Inflammatory macrophage treated with lipopolysaccharide for 4 hours (primary cell): ENCODE results near the gene TMEM50B.
A peak's percentile ranks its signal among the peaks of the same experiment; 100 is the strongest.
"Not testable (repeated sequence)": the region's sequence is repeated elsewhere in the genome, so short reads cannot be mapped to it uniquely, and the experiment has no call there.

Source experiments
- DNase-seq: peaks from one replicate; pipeline ENCODE4 v3.0.0-alpha.2; 2020

TMEM50B gene

GRCh38 chr21:33479679-33480480 is at the start of gene TMEM50B:
Gene TMEM50B (minus strand): TSS chr21:33479974. CDS start chr21:33468885, 11,089 bp downstream.
- peak; percentile 100 for DNase-seq

DNA sequence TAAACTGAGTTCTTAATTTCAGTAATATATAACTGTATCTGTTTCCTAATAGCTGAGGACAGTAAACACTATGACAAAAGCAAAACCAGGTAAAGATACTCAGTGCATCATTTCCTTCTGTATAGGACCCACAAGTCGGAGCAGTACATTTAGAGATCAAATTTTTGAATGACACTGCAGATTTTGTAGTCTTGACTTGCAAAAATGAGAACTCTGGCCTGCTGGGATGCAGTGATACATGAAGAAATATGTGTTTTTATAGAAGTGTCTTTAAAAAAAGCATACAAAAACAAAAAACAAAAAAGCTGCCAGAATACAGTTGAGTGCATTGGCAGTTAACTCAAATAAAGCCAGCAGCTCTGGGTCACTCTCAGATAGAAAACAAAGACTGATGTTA is 43.2 kb upstream of the TMEM50B start:
- DNase-seq = no peak

- no peak for DNase-seq
These were observed 42.7 kb upstream of the TMEM50B start for GRCh38 chr21:33522297-33522952.

DNA sequence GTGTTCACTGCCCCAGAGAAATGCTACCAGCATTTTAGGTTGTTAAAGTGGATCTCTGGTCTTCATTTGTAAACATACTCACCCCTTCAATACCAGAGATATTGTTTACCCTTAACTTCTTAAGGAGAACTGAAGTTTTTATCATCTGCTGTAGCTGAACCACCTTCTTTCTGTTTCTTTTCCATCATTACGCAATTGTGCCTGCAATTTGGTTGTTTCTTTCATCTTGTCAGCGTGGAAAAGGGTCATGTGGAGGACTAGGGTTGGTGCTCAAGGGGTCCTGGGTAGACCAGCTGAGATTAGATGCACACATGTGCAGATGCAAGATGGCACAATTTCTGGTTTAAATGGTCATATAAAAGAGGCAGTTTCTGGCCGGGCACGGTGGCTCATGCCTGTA is 39.1 kb upstream of the TMEM50B start:
- no peak for DNase-seq

GRCh38 chr21:33514229-33514628 is 34.5 kb upstream of the TMEM50B start:
- DNase-seq = peak; percentile 81

- DNase-seq = no peak
These were observed 32.7 kb upstream of the TMEM50B start for GRCh38 chr21:33512481-33512880.

DNA sequence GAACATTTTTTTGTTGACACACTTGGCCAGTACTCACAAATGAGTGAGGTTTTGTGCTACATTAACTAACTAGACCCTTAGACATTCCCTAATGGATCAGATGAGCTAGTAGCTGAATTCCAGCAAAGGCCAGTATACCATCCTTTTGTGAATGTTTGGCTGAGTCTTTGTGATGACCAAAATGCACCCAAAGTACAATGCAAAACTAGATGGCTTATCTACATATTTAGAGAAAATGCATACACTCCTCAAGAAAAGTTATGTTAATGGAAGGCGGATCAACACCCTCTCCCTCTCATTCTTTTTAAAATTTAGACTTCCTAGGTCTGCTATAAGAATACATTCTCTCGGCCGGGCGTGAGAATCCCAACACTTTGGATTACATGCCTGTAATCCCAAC is 31.9 kb upstream of the TMEM50B start:
- DNase-seq = no peak

DNA sequence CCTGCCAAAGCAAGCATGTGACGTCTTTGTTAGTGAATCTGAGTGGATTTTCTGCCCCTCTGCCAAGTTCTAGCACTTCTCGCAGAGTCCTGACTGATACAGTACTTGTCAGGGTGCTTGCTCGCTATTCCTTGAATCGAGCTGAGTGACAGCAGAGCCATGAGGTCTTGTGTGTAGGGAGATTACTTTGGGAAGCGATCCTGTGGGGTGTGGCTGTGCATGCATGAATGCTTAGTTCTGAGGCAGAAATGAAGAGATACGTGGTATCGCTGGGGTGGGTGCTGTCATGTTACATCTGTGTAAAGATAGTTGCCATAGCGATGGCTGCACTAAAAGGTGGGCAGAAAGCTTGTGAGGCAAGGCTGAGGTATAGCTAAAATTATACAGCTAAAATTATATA is 31.1 kb upstream of the TMEM50B start:
- DNase-seq = no peak

GRCh38 chr21:33507003-33507402 is 27.2 kb upstream of the TMEM50B start:
- not testable (repeated sequence) for DNase-seq

- no peak for DNase-seq
These were observed 26.1 kb upstream of the TMEM50B start for GRCh38 chr21:33505833-33506232.

DNA sequence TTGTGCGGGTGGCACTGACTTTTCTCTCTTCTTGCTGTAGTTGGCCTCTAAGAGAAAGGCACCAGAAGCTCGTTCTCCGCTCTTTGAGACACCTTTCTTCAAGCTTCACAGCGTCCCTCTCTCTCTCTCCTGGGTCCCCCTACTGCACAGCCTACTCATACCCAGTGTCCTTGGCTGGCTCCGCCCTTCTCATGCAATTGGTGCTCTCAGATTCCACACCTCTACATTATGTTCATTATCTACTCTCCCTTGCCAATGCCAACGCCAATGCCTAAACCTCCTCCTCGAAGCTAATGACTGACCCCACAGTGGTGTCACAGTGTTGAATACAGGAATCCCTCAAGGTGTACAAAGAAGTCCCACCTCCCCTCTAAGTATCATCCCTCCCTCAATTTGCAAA is 16.6 kb upstream of the TMEM50B start:
- DNase-seq = no peak

GRCh38 chr21:33495743-33496142 is 16.0 kb upstream of the TMEM50B start:
- DNase-seq = no peak

DNA sequence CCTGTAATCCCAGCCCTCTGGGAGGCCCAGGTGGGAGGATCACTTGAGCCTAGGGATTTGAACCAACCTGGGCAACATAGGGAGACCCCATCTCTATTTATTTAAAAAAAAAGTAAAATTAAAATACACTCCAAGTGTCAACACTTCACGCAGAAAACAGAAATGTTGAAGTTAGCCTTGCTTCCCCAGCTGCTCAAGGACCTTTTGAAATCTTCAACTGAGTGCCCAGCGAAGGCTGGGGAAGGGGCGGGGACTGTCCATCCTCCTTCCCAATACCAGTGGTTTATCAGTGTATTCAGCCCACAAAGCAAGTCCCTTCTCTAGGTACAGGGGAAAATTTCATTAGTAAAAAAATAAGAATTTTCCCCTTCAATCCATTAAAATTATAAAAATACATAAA is 14.0 kb upstream of the TMEM50B start:
- peak; percentile 38 for DNase-seq

GRCh38 chr21:33492571-33492970 is 12.8 kb upstream of the TMEM50B start:
- peak; percentile 60 for DNase-seq

- peak; percentile 93 for DNase-seq
These were observed 11.8 kb upstream of the TMEM50B start, which contains the start of gene DNAJC28 for GRCh38 chr21:33491373-33492102. Gene DNAJC28 (minus strand): TSS chr21:33491716. CDS start chr21:33489393, 2,323 bp downstream.

DNA sequence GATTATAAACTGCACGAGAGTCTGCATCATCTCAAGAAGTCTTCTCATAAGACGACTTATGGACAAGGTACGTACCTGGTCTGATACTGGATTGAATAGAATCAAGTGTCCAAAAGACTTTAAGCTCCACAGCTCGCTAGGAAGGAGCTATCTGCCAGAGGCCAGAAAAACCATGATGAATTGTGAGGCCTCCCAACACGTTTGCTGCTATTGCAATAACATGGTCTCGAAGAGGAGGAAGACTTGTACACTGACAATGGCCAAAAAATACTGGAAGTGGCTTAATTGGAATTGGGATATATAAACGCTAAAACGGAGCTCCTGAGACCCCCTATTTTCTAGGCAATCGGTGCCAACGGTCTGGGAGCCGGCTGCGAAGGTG is 11.2 kb upstream of the TMEM50B start:
- peak; percentile 15 for DNase-seq

- DNase-seq = no peak
These were observed 9.2 kb upstream of the TMEM50B start for GRCh38 chr21:33488936-33489335.

DNA sequence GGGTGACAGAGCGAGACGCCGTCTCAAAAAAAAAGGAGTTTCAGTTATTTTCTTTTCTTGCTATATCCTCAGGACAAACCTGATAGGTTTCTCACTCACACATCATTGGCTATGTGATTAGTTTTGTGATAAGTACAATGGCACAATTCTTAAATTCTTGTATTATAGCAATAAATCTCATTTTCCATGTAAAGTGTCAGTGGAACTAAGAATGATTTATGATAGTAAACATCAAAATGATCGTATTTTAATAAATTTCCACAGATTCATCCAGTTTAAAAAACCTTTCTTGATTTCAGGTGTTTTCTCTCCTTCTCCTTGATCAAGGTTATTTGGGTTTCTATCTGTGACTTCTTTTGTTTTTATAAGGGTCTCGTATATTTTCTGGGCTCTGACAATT is 8.2 kb upstream of the TMEM50B start:
- no peak for DNase-seq

GRCh38 chr21:33481314-33481943 is 1.7 kb upstream of the TMEM50B start:
- DNase-seq = no peak

- no peak for DNase-seq
These were observed 818 bp upstream of the TMEM50B start for GRCh38 chr21:33480481-33481103.

GRCh38 chr21:33478935-33479678 is 667 bp downstream of the TMEM50B start:
- peak; percentile 72 for DNase-seq

GRCh38 chr21:33478182-33478581 is 1.6 kb downstream of the TMEM50B start:
- no peak for DNase-seq
